Glomerular visceral epithelial cell (primary cell): ENCODE results near the gene SNAP25.

Experiments
- DNase-seq: peaks from one replicate; pipeline ENCODE4 v3.0.0-alpha.2; 2016; ENCODE audit errors: extremely low spot score

The SNAP25 gene

DNA sequence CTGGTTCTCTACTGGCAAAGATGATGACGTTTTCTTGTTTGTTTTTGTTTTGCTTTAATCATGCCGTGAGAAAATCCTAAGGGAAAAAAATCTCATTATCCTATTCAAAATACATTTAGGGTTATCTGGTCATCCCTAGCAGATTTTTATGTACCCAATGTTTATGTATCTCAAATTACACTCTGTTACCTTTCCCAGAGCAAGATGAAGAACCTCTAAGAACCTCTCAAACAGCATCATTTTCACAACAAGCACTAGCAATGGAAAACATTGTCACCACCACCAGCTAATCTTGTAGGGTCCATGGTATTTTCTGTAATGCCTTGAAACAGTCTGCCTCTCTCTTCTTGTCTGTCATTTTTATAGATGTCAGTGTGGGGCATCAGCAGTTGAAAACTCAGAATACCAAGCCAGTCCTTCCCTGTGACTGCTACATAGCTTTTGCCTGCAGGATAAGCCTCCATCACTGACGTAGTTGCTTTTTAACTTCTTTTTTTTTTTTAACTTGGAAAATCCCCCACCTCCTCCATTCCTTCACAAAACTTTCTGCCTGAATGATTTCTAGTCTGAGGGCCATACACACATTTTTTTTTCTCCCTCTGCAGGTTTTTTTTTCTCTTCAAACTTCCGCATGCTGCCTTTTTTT, 2.4 kb upstream of the SNAP25 start:
- peak; percentile 36 for DNase-seq

DNA sequence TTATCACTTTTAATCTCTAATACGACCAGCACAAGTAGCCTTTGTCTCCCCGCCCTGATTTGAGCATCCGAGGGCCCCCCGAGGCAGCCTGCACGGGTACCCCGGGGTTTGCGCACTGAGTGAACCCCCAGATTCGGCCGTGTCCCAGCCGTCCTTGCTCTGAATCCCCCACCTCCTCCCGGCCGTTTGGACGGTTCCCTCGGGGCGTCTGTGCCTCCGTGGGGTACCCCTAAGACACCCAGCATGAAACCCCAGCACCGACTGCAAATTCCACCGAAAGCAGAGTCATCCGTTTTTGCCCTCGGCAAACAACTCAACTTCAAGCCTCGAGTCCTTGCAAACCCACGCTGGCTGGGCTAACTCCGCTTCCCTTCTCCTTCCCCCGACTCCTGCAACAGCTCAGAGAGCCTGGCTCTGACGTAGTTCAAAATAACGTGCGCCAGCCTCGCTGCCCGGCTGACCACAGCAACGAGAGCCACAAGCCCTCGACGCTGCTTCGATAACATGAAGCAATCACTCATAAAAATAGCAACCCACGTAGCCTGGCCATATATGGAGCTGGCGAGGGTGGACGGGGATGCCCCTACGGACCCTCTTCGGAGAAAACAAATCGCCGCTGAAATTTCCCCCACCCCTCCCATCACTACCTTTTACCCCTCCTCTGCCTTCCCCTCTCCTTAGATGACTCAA, 764 bp upstream of the SNAP25 start:
- peak; percentile 37 for DNase-seq

DNA sequence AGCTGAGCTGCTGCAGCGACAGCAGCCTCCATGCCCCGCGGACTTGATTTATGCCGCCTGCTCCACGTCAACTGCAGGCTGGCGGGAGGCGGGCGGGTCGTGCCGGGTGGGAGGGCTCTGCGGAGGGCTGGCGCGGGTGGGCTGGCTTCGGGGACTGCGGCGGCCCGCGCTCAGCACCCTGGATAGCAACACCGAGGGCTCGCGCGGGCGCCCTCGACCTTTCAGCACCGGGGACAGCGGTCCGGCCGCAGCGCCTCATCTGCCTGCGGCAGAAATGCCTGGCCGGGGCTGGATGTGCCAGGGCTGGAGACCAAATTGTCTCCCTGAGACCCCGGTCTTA, 792 bp downstream of the SNAP25 start:
- DNase-seq = peak; percentile 67

DNA sequence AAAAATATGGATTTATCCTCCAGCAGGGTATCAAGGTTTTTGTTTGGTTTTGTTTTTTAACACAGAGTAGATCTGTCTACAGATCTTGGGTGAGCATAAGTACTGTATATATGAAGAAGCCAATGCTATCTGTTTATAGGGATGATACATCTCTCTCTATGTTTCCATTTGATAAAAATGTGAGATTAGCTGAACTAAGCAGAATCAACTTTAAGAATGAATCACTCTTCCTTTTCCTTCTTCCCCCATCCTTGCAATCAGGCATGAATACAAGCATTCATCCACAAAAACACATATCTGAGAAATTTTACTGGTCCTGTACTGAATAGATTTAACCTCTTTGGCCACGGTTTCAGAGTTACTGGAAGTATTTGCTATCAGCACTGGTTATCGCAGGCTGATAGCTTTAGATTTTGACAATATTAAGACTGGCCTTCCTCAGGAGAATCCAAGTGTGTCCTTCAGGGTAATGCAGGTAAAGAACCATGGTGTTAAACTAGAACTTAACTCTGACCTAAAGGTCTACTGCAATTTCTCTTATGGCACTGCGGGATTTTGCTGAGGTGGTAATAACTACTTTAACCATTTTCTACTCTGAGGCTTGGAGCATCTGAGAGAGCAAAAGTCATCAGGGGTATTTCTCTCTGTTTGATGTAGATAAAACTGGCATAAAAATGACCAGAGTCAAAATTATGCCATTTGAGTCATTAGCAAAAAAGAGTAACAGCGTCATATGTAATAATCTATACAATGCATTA, 1.5 kb downstream of the SNAP25 start:
- DNase-seq = no peak

DNA sequence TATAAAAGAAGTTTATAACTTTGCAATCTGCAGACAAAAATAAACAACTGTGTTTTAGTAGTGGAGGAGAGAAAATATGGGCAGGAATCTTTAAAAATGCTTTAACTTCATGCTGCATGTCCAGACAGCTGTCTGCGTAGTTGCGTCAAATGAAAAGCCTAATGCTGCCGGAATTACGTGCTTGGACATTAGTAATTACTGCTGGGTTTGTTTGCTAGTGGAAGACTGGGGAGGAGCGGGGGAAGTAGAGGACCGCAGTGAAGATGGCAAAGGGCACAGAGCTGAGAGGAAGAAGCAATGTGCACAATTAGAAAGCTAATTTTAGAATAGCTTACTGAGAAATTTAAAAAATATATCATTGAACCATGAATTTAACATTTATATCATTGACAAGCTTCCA, 2.4 kb downstream of the SNAP25 start:
- DNase-seq = no peak

DNA sequence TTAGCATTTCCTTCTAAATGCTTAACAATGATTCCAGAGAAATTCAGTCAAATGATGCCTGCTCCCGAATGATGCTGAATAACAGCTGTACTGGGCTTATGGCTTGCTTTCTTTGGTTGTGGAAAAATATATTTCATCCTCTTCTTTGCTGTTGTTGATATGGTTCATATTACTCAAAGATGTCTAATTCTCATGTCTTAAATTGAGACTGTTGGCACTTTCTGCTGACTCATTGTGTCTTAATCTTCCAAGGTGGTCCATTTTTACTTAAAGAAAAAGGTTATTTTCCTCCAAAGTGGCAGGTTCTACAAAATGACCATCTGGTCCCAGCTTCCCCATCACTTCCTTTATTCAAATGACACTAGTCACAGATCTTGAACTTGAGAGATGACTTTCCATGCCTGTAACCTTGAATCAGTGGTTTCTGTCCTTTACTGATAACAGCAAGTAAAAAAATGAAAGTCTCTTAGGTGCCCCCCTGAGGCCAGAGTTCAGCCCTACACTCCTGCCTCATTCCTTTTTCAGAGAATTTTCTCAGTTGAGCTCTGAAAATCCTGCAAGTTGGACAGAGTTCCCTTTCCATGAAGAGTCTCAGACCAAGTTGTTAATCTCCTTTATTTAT, 6.9 kb downstream of the SNAP25 start:
- DNase-seq = no peak

DNA sequence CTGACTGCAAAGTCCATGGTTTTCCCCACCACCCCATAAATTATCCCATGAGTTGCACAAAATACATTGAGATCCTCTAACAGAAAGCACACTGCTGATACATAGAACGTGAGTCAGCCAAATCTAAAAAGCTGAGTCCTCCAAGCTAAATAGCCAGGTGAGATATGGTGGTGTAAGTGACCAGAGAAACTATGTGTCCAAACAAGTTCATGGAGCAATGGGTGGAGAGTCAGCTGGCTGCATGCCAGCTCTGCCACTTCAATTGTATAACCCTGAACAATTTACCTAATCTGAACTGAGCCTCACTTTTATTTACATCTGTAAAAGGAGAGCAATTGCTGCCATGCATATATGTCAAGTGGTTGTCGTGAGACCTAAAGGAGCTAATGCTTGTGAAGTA, 9.7 kb downstream of the SNAP25 start:
- DNase-seq = no peak

DNA sequence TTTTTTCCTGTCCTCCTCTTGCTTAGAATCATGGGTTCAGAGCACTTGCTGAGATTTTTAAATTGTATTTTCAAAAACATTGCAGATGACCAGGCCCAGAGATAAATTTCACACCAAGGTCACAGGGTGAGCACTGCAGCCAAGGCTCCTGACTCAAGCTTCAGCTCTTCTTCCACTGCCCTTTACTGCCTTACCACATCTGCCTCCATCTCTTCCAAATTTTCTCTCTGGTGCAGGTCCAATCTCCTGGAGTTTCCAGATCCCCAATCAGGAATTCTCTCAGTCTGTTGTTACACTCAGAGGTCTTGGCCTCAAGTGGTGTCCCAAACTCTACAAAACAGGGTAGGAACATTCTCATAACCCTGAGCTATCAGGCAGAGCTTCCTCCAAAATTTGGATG, 12.7 kb downstream of the SNAP25 start:
- DNase-seq = no peak

DNA sequence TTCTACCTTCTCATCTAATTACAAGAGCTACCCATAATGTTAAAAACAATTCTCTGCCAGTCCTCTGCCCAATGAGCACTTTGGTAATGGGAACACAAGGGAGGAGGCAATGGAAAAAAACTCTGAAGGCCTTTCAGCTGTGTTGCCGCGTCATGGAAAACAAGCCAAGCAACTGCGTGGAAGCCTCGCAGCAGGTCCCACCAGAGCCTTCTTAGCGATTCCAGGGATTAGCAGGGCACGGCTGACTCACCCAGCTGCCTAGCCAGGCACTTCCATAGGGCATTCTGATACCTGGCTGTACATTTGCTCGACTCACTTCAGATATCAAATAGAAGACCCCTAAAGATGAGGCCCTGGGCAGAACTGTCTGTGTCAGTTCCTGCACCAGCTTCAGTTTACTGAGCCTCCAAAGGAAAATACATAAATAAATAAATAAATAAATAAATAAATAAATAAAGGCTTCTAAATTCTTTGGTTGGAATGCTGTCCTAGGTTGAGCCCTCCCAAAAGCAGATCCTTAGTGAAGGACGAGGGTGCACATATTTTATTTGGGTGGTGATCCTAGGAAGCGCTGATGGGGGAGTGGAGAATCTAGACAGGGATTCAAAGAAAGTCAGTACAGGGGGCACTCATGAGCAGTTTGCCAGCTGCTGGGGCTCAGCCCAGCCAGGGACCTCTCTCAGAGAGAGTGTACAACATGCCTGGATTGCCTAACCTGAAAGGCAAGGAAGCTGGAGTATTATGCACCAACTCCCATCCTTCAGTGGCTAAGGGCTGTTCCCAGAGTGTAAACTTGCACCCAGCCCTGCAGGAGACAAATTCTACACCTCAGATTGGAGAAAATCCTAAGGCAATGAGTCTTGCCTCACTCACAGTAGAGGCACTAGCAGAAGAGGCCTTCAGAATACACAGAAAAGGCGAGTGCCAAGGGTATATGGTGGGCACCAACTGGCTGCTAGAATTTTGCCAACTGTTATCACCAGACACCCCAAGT, 18.2 kb downstream of the SNAP25 start:
- no peak for DNase-seq

DNA sequence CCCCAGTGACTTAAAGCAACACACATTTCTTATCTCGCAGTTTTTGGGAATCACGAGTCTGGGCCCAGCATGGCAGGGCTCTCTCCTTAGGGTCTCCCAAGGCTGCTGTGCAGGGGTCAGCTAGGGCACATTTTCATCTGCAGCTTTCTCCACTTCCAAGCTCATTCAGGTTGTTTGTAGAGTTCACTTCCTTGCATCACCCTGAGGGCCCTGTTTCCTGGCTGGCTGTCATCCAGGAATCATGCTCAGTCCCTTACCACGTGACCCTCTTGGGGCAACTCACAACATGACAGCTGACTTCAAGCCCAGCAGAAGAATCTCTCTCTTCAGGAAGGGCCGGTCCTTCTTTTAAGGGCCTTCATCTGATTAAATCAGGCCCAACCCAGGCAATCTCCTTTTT, 21.3 kb downstream of the SNAP25 start:
- peak; percentile 28 for DNase-seq

DNA sequence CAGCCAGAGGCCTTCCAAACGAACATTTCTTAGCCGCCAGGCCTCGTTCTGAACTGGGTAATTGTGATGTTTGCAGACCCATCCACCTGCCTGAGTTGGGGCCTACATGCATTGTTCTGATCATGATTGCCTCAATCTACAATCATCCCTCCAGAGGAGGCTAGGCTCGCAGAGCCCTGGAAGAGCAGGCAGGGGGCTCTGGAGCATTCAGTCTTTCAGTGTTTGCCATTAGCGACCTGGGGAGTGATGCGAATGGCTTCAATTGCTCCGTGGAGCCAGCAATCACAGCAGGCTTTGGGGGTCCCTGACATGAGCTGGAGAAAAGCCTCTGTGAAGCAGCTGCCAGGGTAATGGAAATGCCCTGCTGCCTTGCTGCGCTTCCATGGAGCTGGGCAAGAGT, 22.0 kb downstream of the SNAP25 start:
- no peak for DNase-seq

DNA sequence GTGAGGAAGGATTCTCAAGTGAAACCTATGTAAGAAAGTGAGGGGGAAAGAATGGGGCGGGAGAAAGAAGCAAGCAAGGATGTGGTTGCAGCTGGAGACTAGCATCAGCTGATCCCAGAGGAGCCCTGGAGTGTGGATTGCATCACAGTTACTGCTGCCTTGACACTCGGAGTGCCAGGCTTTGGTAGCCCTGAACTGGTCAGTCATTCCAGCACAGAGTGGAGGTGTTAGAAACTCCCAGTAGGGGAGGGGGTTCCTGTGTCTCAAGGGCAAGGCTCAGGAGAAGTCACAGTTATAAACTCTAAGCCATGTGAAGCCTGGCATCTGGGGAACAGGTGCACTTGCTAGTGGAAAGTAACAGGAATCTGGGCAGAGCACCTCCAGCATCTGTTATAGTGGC, 23.5 kb downstream of the SNAP25 start:
- no peak for DNase-seq

DNA sequence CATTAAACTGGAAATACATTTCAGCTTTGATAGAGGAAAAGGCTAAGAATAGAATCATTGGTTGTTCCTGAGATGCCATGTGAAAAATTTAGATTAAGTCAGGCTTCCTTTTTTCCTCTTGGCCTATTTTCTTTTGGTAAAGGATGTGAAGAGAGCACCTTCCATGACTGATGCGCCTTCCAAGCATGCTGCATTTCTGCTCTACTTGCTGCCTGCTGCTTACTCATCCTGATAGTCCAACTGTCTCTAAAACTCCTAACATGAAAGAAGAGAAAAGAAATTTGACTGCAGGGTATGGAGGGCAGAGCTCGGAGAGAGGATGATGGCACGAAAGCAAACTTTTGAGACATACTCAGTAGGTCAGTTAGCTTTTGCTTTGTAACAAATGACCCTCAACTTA, 28.8 kb downstream of the SNAP25 start:
- no peak for DNase-seq

DNA sequence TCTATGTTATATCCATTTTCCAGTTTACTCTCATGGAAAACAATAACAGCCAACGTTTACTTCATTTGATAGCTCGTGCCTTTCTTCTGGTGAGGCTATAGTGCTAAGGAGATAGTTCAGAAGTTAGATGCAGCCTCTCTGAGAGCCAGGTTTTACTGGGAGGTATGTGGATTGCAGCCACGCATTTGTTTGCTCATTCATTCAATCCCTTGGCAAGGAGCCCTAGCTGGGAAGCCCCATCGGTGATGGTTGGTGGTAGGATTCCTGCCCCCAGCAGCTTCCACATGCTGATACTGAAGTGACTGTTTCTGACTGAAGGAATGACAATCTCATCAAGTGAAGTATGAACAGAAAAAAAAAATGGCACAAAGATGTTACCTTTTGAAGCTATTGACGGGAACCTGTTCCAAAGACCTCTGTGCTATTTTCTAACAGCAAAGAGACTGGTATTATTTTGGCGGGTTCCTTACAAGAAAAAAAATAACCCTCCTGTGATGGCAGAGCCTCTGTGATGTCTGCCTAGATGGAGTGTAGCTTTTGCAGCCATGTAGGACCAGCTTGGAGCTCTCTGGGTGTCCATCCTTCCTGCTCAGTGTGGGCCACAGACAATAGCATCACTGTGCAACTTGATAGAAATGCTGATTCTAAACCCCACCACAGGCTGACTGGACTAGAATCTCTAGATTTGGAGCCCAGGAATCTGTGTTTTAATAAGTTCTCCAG, 30.6 kb downstream of the SNAP25 start:
- DNase-seq = no peak

DNA sequence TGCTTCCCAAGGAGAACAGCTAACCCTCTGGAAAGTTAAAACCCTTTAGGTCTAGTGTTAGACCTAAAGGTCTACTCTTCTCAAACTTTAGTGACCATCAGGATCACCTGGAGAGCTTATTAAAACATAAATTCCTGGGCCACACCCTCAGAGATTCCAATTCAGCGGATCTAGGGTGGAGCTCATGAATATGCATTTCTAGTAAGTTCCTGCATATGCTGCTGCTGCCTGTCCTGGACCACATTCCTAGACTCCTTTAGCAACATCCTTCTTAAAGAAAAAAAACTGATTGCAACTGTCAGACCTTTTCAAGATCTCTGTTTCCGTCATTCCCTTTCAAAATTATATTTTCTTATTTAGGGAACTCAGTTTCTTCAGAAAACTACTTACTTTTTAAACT, 31.2 kb downstream of the SNAP25 start:
- DNase-seq = no peak

DNA sequence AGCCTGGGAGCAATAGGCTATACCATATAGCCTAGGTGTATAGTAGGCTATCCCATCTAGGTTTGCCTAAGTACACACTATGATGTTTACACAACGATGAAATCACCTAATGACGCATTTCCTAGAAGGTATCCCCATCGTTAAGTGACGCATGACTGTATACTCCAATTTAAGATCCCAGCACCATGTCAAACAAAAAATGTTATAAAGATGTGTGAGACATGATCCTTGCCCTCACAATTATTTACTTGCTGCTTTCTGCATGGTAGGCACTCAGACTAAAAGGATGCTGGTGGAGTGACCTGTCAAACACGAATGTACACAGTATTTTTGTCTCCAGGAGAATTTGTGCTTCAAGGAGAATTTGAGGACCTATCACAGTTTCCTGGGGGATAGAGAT, 32.3 kb downstream of the SNAP25 start:
- no peak for DNase-seq

DNA sequence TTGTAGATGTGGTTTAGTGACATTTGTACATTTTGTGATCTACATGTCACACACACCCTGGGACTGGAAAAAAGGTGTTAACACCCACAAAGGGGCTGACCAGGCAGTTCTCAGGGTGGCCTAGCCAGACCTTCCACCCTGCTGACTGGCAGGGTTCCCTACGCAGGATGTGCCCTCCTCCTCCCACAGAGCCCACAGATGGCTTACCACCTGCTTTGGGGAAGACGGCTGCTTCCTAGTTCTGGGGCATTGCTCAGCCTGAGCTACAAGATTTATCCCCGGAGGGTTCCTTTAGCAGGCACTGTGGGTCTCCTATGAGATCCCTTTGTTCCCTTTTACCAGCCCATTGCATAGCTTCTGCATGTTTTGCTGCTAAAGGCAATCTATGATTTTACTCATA, 35.1 kb downstream of the SNAP25 start:
- no peak for DNase-seq

DNA sequence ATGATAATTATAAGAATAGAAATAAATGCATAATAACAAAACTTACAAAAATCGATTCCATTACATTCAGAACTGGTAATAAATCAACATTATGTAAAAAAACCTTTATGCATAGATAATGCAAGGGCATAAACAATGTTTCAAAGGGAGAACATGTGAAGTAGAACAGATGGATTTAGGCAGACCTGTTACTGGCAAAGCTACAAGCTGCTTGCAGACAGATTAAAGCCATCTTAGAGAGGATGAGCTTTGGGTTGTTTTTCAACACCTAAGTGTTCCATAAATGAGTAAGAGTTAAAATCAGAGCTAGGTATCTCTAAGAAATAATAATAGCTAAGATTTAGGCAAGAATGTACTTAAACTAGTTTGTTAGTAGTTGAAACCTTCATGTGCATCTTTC, 37.2 kb downstream of the SNAP25 start:
- DNase-seq = no peak

DNA sequence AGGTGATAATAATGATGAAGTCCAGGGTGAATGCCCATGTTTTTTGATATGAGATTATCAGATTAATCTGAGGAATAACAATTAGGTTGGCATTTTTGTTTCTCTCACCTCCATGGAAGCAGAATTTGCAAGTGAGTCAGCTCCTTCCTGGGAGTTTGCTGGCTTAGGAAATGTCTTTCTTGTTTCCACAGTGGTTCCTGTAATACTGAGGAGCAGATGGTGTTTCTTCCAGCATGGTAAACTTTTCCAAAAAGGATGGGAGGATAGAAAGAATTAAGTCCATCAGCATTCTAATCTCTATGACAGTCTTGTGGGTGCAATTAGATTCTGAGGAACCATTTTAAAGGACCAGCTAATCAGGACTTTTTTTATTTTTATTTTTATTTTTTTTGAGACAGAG, 40.5 kb downstream of the SNAP25 start:
- no peak for DNase-seq

DNA sequence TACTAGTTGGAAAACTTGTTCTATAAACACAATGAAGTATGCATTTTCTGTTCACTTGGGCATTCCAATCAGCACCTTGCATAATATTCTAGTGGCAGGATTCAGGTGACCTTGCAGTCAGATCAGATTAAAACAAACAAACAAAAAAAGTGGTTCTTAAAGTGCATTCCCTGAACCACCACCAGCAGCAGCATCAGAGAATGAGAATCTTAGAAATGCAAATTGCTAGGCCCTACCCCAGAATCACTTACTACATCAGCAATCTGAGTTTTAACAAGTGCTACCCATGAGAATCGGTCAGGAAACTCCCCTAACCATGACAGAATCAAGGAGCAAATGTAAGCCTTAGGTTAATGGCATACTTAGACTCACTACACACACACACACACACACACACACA, 41.7 kb downstream of the SNAP25 start:
- DNase-seq = no peak

DNA sequence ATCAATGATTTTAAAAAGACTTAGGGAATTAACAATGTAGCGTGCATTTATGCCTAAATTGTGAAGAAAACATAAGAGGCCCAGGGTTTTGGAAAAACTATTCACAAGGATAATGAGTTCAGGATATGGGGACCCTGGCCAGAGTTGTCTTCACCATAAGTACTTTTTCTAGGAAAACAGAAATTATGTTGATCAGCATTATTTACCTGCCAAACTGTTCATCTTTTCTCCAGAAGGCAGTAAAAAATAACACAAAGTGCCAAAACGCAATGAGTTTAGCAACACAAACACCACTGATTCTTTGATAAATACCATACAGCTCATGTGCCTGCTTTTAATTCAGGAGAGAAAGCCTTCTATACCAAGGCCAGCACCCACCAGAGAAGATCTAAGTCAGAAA, 43.1 kb downstream of the SNAP25 start:
- no peak for DNase-seq
